Right lobe of liver (tissue), 4 donors: ENCODE data around the gene CALCOCO1.

Experiments
- CTCF ChIP-seq, 4 donors: fragments of 200-600 bp in 3 of 4; fragments of 450-650 bp in 1 of 4; IDR thresholded peaks; one replicate each; pipeline versions ENCODE4 v1.5.1 to v1.8.0; 2016 to 2022; ENCODE audit warnings: antibody characterized with exemption in 4 of 4, mild to moderate bottlenecking in 2 of 4
- POLR2A ChIP-seq: fragments of 450-650 bp; IDR thresholded peaks from one replicate; pipeline ENCODE4 v1.6.1; 2017; ENCODE audit warnings: antibody characterized with exemption, mild to moderate bottlenecking
- donor health status: DM: no; HTN: no; CAD: no.
- donor health status: DM: no; HTN: no; CAD: no.
- donor health status: DM: no; HTN: yes; CAD: no.

- TF ChIP-seq POLR2A (no peak), CTCF (IDR thresholded peaks at IDR 0.05) (no peak)
These were observed 6.3 kb downstream of the CALCOCO1 start for GRCh38 chr12:53720946-53721345.
